ENCODE results near the gene DPY19L2. TPM values are rescaled to one million over a fixed set of nuclear protein-coding genes. Genes with fewer than 3 reads are reported as not detected.
"Not testable (repeated sequence)": the region's sequence is repeated elsewhere in the genome, so short reads cannot be mapped to it uniquely, and the experiment has no call there.

Gene DPY19L2
- total and polyA plus RNA-seq, 2 of the 4 experiments (the other 2 are of a cell fraction): 0.90 to 1.6 TPM

DNA sequence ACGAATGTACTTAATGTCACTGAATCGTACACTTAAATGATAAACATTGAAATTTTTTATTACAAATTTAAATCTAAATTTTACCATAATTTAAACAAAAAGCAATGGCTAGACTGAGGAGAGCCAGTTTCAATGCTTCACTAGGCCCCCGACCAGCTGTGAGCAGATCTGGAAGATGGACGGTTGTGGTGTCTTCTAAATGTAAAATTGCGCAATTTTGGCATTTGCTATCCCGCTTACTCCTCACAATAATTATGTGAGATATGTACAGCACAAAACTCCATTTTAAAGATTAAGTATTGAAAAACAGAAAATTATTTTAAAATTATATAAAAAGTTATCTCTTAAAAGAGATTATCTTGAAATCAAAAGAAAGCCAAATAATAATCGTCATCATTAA is 5.3 kb downstream of the DPY19L2 start:
- DNase-seq; BruUV-seq (replicated peaks); H3K27ac ChIP-seq (ENCODE audit: insufficient read depth, low read length): not testable (repeated sequence)

DNA sequence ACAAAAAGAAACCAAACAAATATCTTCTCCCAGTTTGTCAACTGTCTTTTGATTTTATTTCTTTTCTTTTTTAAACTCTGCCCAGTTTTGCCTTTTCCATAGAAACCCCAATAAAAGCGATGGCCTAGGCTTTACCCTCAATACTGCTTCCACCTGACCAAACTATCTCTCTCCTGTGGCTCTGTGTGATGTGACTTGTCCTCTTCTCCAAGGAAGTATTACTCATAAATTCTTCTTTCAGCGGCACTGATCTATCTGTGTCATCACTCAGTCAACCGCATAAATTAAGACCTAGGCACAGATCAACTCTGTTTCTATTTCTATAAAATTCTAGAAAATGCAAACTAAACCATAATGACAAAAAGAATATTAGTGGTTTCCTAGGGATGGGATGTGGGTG is 9.8 kb downstream of the DPY19L2 start:
- H3K36me3 ChIP-seq (ENCODE audit: control insufficient read depth, insufficient read depth, low read length); ATAC-seq (ENCODE audit: low read depth); H3K23ac ChIP-seq (ENCODE audit: low read depth, low read length); H2BK15ac ChIP-seq (ENCODE audit: low read depth, low read length); intact Hi-C loops (cut with micrococcal nuclease); H2AFZ ChIP-seq (replicated peaks; ENCODE audit: low read length, poor library complexity); H2BK5ac ChIP-seq (ENCODE audit: low read depth, low read length, poor library complexity, severe bottlenecking); H3K18ac ChIP-seq (ENCODE audit: low read depth, low read length); H3K9me1 ChIP-seq (ENCODE audit: insufficient read depth, low read length); in situ Hi-C loops (cut with MboI; ENCODE audit: low sequenced_read_pairs); H2BK20ac ChIP-seq (ENCODE audit: low read depth, low read length); H2AK5ac ChIP-seq (ENCODE audit: low read depth, low read length); H3K27ac ChIP-seq (ENCODE audit: insufficient read depth, low read length); H4K8ac ChIP-seq (ENCODE audit: low read depth in 2 of 2, low read length in 2 of 2); H3K4ac ChIP-seq (ENCODE audit: low read depth, low read length); dilution Hi-C loops (cut with HindIII; ENCODE audit: low sequenced_read_pairs, unreplicated experiment); H4K91ac ChIP-seq (ENCODE audit: insufficient read depth, low read depth, low read length); H4K20me1 ChIP-seq (ENCODE audit: insufficient read depth, low read length); H3K79me1 ChIP-seq (ENCODE audit: low read depth in 1 of 2, low read length in 2 of 2); H3K4me1 ChIP-seq (ENCODE audit: control insufficient read depth, insufficient read depth, low read length); H3K9ac ChIP-seq (ENCODE audit: low read depth, low read length); H3K4me3 ChIP-seq (ENCODE audit: insufficient read depth, low read depth, low read length); BruUV-seq (replicated peaks); H2BK120ac ChIP-seq (ENCODE audit: low read depth, low read length); DNase-seq; POLR2A ChIA-PET (ENCODE audit: unreplicated experiment); H3K14ac ChIP-seq (replicated peaks; ENCODE audit: low read depth, low read length); H3K9me3 ChIP-seq (ENCODE audit: control insufficient read depth, insufficient read depth, low read length); H4K5ac ChIP-seq (ENCODE audit: low read depth, low read length); H3K27me3 ChIP-seq (ENCODE audit: control insufficient read depth, insufficient read depth, low read length); CTCF ChIA-PET; H2AK9ac ChIP-seq (replicated peaks; ENCODE audit: low read depth, low read length, poor library complexity); H3K56ac ChIP-seq (ENCODE audit: extremely low read depth, insufficient read depth, low read length); H3K4me2 ChIP-seq (ENCODE audit: low read depth, low read length): not testable (repeated sequence)
- WGBS, 2 experiments (ENCODE audit: extremely low coverage in 2 of 2, insufficient read length in 1 of 2): 100% methylated on average over 1 of the region's 3 CpGs; no CpG with 5 or more reads in 1 of the 2 experiments

More for the DNA sequence above, 5.3 kb downstream of the DPY19L2 start:
- H3K4me3 ChIP-seq (ENCODE audit: insufficient read depth, low read depth, low read length); ATAC-seq (ENCODE audit: low read depth); H3K4ac ChIP-seq (ENCODE audit: low read depth, low read length); H3K9me3 ChIP-seq (ENCODE audit: control insufficient read depth, insufficient read depth, low read length); H4K20me1 ChIP-seq (ENCODE audit: insufficient read depth, low read length); dilution Hi-C loops (cut with HindIII; ENCODE audit: low sequenced_read_pairs, unreplicated experiment); H3K9ac ChIP-seq (ENCODE audit: low read depth, low read length); H3K36me3 ChIP-seq (ENCODE audit: control insufficient read depth, insufficient read depth, low read length); H3K79me1 ChIP-seq (ENCODE audit: low read depth in 1 of 2, low read length in 2 of 2); H2AK5ac ChIP-seq (ENCODE audit: low read depth, low read length); H3K14ac ChIP-seq (replicated peaks; ENCODE audit: low read depth, low read length); H3K18ac ChIP-seq (ENCODE audit: low read depth, low read length); H2BK120ac ChIP-seq (ENCODE audit: low read depth, low read length); H3K4me2 ChIP-seq (ENCODE audit: low read depth, low read length); H3K27me3 ChIP-seq (ENCODE audit: control insufficient read depth, insufficient read depth, low read length); H3K56ac ChIP-seq (ENCODE audit: extremely low read depth, insufficient read depth, low read length); CTCF ChIA-PET; H3K9me1 ChIP-seq (ENCODE audit: insufficient read depth, low read length); POLR2A ChIA-PET (ENCODE audit: unreplicated experiment); H4K91ac ChIP-seq (ENCODE audit: insufficient read depth, low read depth, low read length); intact Hi-C loops (cut with micrococcal nuclease); H4K5ac ChIP-seq (ENCODE audit: low read depth, low read length); in situ Hi-C loops (cut with MboI; ENCODE audit: low sequenced_read_pairs); H3K4me1 ChIP-seq (ENCODE audit: control insufficient read depth, insufficient read depth, low read length); H2AFZ ChIP-seq (replicated peaks; ENCODE audit: low read length, poor library complexity); H3K23ac ChIP-seq (ENCODE audit: low read depth, low read length); H2BK20ac ChIP-seq (ENCODE audit: low read depth, low read length); H4K8ac ChIP-seq (ENCODE audit: low read depth in 2 of 2, low read length in 2 of 2); H2BK15ac ChIP-seq (ENCODE audit: low read depth, low read length); H2BK5ac ChIP-seq (ENCODE audit: low read depth, low read length, poor library complexity, severe bottlenecking); H2AK9ac ChIP-seq (replicated peaks; ENCODE audit: low read depth, low read length, poor library complexity): not testable (repeated sequence)
- no CpG with 5 or more reads among the region's 7 CpGs for WGBS, 2 experiments (ENCODE audit: extremely low coverage in 2 of 2, insufficient read length in 1 of 2)
- peak; percentile 58 for TF ChIP-seq CEBPB (IDR thresholded peaks at IDR 0.05; ENCODE audit: low read depth, low read length)
